Measurements from ENCODE around the gene OR7G1. TPM values are rescaled to one million over a fixed set of nuclear protein-coding genes. Genes with fewer than 3 reads are reported as not detected.

Gene OR7G1
- polyA plus RNA-seq, 2 of the 4 experiments (the other 2 are of a cell fraction) = not detected

GRCh38 chr19:9086761-9087160 is 28.8 kb downstream of the OR7G1 start, which contains the start of gene OR1M1:
OR1M1 (plus strand) TSS chr19:9087061; CDS start chr19:9093245, 6,184 bp downstream.
- DNase-seq (ENCODE audit: low read depth in 1 of 2, low spot score in 1 of 2) (no peak), ATAC-seq (no peak), FAIRE-seq (no peak)
- POLR2A ChIA-PET = no interaction called here
- H3K4me3 ChIP-seq = no peak within 1 kb of the TSS
- CTCF ChIA-PET = interaction anchor here (0.7 kb wide), 1 partner anchor 14 kb away, joined by 3 read pairs; no protein-coding TSS in a partner anchor
- H3K27ac ChIP-seq = no peak within 1 kb of the TSS
- no peak within 1 kb of the TSS for H3K4me2 ChIP-seq
- WGBS (ENCODE audit: missing lambda C conversion rate) = 3% methylated on average over 2 of the region's 2 CpGs
- TF ChIP-seq EHMT2 (IDR thresholded peaks at IDR 0.05; ENCODE audit: low read depth) = no peak
- no peak for TF ChIP-seq ZFP36 (IDR thresholded peaks at IDR 0.05; ENCODE audit: borderline replicate concordance, partially characterized antibody)
- no peak for TF ChIP-seq KDM5A (IDR thresholded peaks at IDR 0.05)
- TF ChIP-seq NPAS2 (CRISPR knock-in tag; IDR thresholded peaks at IDR 0.05; ENCODE audit: borderline replicate concordance) = no peak
- no peak for TF ChIP-seq CTCF (IDR thresholded peaks at IDR 0.05)
- TF ChIP-seq KDM1A (IDR thresholded peaks at IDR 0.05; ENCODE audit: low read depth) = no peak
- no peak for TF ChIP-seq HDAC2 (IDR thresholded peaks at IDR 0.05)
- no peak for TF ChIP-seq ATOH8 (CRISPR knock-in tag; IDR thresholded peaks at IDR 0.05; ENCODE audit: low read depth)
- TF ChIP-seq FOSL2 (IDR thresholded peaks at IDR 0.05) = no peak
- no peak for TF ChIP-seq FOSL2 (CRISPR knock-in tag; IDR thresholded peaks at IDR 0.05)
- no peaks in the 10 kb centered on the region for H3K9me3 ChIP-seq
- no peaks in the 10 kb centered on the region for H3K4me1 ChIP-seq

- WGBS (ENCODE audit: missing lambda C conversion rate) = 62% methylated on average over 4 of the region's 4 CpGs
- no peak for DNase-seq (ENCODE audit: low read depth in 1 of 2, low spot score in 1 of 2)
These were observed 36.9 kb downstream of the OR7G1 start for GRCh38 chr19:9078651-9079050.

More at GRCh38 chr19:9078651-9079050, 36.9 kb downstream of the OR7G1 start:
- Histone ChIP-seq H3K27ac (peak overlapping the region; percentile 44 to 90; a peak in 4 of 6 replicates), H3K4me2 (no peak overlapping the region), H3K9me3 (no peaks in the 10 kb centered on the region), H3K4me3 (no peak overlapping the region), H3K4me1 (peaks cover 27% of the 10 kb centered on the region)
- no peak for TF ChIP-seq ZFP36 (IDR thresholded peaks at IDR 0.05; ENCODE audit: borderline replicate concordance, partially characterized antibody)
- TF ChIP-seq MAZ (IDR thresholded peaks at IDR 0.05; ENCODE audit: borderline replicate concordance, low read depth, low read length) = no peak
- no peak for TF ChIP-seq CBX8 (IDR thresholded peaks at IDR 0.05)
- no peak for TF ChIP-seq BCL3 (IDR thresholded peaks at IDR 0.05)
- no peak for TF ChIP-seq SREBF2 (IDR thresholded peaks at IDR 0.05)
- no peak for TF ChIP-seq BHLHE40 (IDR thresholded peaks at IDR 0.05; ENCODE audit: low read depth, low read length)
- TF ChIP-seq HOXB13 (CRISPR knock-in tag; IDR thresholded peaks at IDR 0.05; ENCODE audit: low read depth) = no peak
- TF ChIP-seq PBX3 (IDR thresholded peaks at IDR 0.05) = no peak
- no peak for TF ChIP-seq POLR2A (IDR thresholded peaks at IDR 0.05; ENCODE audit: low read length)
- no peak for TF ChIP-seq KDM5A (IDR thresholded peaks at IDR 0.05)
- TF ChIP-seq NPAS2 (CRISPR knock-in tag; IDR thresholded peaks at IDR 0.05; ENCODE audit: borderline replicate concordance) = no peak
- TF ChIP-seq POLR2AphosphoS2 (conservative IDR thresholded peaks at IDR 0.05; ENCODE audit: low read length) = no peak
- no peak for TF ChIP-seq FOSB (CRISPR knock-in tag; IDR thresholded peaks at IDR 0.05)
- no peak for TF ChIP-seq EHF (CRISPR knock-in tag; IDR thresholded peaks at IDR 0.05)
- no peak for TF ChIP-seq TP53 (CRISPR knock-in tag; IDR thresholded peaks at IDR 0.05)
- TF ChIP-seq ZC3H11A (IDR thresholded peaks at IDR 0.05) = no peak
- no peak for TF ChIP-seq E2F6 (IDR thresholded peaks at IDR 0.05; ENCODE audit: borderline replicate concordance, low read depth)
- no peak for TF ChIP-seq ESRRA (IDR thresholded peaks at IDR 0.05; ENCODE audit: borderline replicate concordance, low read length)
- no peak for TF ChIP-seq CEBPB (IDR thresholded peaks at IDR 0.05)
- ChIA-PET CTCF (interaction anchor here (0.6 kb wide), 1 partner anchor 193 kb away, joined by 3 read pairs; no protein-coding TSS in a partner anchor), POLR2A (no interaction called here)
- ATAC-seq = no peak
- FAIRE-seq = no peak

All from A549 (cell line).